GM18909 (cell line): ENCODE results near the gene ZNF428.
"Not testable (repeated sequence)": the region's sequence is repeated elsewhere in the genome, so short reads cannot be mapped to it uniquely, and the experiment has no call there.

Experiments used
- ATAC-seq: cut with Tn5 transposase; IDR thresholded peaks from one replicate; pipeline ENCODE4 v1.9.1; 2021; ENCODE audit warnings: mild to moderate bottlenecking; ENCODE audit not compliant: unreplicated experiment, poor library complexity

Gene ZNF428

DNA sequence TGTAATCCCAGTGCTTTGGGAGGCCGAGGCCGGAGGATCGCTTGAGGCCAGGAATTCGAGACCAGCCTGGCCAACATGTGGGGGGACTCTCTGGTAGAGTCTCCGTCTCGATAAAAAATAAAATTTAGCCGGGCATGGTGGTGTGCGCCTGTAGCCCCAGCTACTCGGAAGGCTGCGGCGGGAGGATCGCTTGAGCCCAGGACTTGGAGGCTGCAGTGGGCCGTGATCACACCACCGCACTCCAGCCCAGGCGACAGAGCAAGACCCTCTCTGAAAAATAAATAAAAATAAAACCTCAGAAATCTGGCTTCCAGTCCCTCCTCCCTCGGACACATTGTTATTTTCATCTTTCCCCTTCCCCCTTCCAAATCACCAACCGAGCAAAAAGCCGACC, 23.8 kb downstream of the ZNF428 start:
- ATAC-seq, result peak; percentile 7

DNA sequence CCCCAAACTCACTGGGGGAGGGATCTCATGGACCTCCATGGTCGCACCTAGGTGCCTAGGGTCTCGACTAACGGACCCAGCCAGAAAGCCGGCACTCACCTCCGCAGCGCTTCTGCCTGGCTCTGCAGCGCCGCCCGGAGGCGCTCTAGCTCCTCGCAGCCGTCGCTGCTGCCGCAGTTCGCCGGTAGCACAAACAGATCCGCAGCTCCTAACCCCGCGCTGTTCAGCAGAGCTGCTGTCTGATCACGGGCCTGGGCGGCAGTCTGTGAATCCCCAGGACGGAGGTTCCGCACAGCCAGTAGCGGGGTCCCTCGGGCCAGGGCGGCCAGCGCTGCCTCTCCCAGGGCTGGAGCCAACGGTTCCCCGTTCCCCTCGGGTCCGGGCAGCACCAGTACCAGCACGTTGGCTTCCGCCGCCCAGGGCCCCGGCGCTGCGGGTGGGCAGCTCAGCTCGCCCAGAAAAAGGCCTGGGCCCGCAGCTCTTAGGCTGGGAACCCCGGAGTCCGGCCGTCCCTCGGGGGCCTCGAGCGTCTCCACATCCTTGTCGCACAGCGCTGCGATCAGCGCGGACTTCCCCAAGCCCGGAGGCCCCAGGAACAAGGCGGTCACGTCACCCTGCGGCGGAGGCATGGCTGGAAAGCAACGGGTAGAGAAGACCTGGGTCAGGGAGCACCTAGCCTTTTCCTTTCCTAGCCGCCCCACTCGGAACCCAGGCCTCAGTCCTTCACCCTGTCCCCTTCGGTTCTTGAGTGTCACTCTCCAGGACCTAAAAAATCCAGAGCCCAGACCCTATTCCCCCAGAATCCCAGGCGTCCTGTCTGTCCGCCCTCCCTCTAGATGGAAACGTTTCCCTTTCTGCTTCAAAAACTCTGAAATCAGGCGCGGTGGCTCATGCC, 24.5 kb downstream of the ZNF428 start:
- peak; percentile 24 for ATAC-seq

DNA sequence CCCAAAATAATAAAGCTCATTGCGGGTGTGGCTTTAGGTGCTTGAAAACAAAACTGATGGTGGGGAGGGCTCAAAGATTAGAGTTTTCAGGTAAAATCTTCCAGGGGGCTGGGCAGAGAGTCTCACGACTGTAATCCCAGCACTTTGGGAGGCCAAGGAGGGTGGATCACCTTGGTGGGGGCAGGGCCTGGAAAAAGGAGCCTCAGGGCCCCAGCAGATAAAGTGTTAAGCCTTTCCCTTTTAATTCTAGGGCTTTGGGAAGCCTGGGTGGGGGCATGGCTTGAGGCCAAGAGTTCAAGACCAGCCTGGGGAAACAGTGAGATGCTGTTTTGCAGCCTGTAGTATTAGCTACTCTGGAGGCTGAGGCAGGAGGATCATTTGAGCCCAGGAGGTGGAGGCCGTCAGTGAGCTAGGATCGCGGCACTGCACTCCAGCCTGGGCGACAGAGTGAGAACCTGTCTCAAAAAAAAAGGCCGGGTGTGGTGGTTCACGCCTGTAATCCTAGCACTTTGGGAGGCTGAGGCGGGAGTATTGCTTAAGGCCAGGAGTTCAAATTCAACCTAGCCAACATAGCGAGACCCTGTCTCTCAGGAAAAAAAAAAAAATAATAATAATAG, 25.2 kb downstream of the ZNF428 start:
- no peak for ATAC-seq

DNA sequence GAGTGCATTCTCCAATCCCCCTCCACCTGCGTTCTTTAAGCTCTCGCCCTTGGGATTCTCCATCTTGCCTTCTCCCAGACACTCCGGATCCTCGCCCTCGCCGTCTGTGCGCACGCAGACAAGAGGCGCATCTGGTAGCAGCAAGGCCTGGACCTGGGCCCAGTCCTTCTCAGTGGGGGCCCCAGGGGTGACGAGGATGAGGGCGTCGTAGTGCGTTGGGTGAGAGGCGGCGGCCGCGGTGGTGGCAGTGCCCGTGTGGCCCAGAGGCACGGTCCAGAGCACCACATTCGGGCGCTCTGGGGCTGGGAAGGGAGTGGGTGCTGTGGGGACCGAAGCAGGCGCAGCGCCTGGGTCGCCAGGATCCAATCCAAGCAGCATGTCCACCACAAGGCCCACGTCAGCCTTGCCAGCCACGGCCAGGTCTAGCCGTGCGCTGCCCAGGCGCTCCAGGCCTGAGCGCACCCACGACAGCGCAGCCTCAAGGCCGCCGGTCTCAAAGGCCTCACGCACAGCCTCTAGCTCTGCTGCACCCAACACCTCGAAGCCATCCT, 26.6 kb downstream of the ZNF428 start:
- no peak for ATAC-seq

DNA sequence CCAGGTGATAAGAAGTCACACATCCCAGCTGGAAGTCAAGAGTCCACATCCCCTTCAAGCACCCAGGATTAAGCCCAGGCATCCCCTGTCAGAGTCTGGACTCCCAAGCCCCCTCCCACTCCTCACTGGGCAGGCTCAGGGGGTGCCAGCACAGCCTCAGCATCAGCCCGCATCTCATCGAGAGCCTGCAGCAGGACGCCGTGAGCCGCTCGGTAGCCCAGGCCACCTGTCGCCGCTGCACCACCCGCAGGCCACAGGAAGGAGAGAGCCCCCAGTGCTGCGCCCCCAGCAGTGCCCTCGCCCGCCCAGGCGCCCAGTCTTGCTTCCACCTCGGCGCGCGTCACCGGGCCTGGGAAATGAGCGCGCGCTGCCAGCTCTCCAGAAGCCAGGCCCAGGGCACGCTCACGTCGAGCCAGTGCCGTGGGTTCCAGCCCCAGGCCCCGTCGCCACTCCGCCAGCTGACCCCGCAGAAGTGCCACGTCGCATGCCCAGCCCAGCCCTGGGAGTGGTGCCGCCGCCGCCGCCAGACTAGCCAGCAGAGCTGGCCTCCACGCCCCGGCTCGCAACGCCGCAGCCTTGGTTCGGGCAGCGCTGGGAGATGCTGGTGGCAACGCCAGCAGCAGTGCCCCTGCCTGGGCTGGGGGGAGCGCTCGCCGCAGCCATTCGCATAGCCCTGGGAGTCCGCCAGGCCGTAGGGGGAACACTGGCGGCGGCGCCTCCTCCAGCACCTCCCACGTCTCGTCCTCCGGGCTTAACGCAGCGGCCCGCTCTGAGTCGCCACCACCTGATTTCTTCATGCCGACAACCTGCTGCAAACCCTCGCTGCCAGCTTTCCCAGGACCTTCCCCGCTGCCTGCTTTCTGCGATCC, 27.3 kb downstream of the ZNF428 start:
- no peak for ATAC-seq

DNA sequence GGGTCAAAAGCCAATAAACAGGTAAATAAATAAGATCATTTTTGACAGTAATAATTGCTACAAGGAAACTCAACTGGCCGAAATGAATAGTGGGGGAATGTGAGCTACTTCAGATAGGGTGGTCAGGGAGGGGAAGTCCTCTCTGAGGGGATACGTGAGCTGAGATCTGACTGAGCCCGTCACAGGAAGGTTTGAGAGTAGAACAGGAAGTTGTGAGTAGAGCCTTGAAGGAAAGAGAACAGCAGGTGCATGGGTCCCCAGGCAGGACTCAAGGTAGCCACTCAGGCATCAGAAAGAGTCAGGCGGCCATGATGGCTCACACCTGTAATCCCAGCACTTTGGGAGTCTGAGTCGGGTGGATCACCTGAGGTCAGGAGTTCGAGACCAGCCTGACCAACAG, 29.8 kb downstream of the ZNF428 start:
- ATAC-seq, result no peak

DNA sequence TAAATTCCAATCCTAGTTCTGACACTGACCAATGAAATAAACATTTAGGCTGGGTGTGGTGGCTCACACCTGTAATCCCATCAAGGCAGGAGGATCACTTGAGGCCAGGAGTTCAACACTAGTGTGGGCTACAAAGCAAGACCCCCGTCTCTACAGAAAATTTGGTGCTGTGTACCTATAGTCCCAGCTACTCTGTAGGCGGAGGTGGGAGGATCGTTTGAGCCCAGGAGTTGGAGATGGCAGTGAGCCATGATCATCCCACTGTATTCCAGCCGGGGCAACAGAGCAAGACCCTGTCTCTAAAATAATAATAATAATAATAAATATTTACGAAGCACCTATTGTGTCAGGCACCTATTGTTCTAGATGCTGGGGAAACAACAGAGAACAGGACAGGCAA, 30.2 kb downstream of the ZNF428 start:
- no peak for ATAC-seq

DNA sequence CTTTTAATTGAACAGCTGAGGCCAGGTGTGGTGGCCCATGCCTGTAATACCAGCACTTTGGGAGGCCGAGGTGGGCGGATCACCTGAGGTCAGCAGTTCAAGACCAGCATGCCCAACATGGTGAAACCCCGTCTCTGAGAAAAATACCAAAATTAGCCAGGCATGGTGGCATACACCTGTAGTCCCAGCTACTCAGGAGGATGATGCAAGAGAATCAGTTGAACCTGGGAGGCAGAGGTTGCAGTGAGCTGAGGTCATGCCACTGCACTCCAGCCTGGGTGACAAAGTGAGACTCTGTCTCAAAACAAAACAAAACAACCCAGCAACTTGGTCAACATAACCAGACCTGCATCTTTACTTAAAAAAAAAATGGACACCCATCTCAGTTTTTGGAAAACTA, 32.4 kb downstream of the ZNF428 start:
- not testable (repeated sequence) for ATAC-seq

DNA sequence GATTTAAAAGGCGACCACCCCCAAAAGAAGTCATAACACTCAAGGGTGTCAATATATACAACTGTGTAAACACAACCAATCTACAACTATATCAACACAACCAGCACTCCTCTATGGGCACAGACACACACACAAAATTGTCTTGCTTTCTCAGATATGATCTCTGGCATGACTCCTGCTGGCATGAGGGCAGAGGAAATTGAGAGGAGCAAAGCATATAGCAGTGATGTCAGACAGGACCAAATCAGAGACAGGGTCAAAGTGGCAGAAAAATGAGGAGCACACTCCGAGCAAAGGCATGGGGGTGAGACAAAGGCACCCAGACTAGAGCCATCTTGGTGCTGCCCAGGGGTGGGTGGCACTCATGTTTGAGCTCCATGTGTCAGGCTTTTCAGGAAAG, 33.1 kb downstream of the ZNF428 start:
- ATAC-seq, result no peak

DNA sequence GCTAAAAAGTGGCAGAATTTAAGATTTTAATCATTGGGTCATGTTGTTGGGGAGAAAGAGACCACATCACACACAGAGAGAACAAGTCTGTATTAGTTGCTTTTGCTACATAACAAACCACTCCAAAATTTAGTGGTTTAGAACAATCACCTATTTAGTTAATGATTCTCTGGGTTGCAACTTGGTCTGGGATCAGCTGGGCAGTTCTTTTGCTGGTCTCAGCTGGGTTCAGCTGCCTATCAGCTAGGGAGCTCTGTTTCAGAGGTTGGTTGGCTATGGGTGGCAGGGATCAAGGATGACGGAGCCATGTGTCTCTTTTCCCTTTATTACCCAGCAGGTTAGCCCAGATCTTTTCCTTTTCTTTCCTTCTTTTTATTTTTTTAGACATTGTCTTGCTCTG, 34.9 kb downstream of the ZNF428 start:
- peak; percentile 64 for ATAC-seq

DNA sequence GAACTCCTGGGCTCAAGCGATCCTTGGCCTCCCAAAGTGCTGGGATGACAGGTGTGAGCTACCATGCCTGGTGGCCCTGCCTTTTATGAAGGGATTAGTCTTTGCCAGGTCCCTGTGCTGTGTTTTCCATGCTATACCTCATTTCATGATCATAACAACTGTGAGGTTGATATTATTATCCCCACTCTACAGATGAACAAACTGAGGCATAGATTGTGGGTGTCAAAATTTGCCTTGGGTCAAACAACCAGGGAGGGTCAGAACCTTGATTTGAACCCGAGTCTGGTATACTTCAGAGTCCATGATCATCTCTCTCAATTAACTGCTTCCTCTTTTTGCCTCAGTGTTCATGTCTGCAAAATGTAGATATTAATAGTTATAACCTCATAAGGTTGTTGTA, 36.9 kb downstream of the ZNF428 start:
- ATAC-seq, result no peak

DNA sequence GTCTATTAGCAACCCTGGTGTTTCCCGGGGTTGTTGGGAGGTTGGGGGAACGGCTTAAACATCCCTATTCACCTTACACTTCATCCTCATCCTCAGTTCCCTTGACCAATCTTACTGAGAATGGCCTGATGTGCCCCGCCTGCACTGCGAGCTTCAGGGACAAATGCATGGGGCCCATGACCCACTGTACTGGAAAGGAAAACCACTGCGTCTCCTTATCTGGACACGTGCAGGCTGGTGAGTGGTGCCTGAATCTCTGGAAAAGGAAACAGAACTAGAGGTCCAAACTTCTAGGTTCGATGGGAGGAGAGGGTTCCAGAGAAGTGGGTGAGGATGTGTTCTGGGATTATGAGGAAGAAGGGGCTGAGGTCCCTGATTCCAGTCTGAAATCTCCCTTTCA, 38.0 kb downstream of the ZNF428 start:
- ATAC-seq, result no peak

DNA sequence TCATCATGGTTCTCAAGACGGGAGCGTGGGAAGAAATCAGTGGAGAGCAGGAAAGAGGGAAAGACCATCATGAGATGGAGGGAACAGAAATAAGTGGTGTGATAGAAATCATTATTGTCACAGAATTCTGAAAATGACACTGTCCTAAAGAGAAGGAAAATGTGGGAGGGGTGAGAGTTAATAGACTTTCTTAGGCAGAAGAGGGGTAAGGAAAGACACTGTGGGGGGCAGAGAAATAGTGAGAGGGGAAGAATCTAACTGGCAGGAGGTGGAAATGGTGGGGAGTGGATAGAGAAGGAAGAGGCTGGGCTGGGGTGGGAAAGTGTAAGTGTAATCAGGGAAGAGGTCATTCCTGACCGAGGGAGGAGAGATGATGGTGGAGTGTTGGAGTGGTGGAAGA, 40.6 kb downstream of the ZNF428 start:
- ATAC-seq, result no peak

DNA sequence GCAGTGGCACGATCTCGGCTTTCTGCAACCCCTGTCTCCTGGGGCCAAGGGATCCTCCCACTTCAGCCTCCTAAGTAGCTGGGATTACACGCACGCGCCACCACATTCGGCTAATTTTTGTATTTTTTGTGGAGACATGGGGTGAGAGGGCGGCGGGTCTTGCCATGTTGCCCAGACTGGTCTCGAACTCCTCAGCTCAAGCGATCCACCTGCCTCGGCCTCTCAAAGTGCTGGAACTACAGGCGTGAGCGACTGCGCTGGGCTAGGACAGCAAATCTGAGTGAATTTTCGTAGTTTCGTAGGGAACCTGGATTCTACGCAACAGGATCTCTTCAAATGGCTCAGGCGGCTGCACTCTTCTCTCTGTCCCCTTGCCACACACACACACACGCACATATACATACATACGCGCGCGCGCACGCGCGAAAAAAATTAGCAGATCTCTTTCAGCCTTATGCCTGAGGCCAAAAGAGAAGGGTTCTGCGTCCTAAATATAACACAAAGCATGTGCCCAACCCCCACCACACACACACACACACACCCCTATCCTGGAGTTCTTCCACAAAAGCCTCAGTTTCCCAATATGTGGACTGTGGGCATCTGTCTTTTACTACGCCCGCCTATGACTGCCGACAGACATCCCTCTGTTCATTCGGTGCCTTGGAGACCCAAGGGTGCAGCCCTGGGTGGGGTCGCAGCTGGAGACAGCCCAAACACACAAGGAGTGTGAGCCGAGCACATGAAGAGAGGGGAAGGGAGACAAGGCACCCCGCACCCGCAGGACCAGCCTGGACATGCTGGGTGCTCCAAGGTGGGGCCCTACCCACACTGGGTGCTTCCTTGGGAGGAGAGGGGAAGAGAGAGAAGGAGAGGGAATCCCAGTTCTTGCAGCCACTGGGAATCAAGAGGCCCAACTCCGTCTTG, 43.2 kb downstream of the ZNF428 start:
- no peak for ATAC-seq

DNA sequence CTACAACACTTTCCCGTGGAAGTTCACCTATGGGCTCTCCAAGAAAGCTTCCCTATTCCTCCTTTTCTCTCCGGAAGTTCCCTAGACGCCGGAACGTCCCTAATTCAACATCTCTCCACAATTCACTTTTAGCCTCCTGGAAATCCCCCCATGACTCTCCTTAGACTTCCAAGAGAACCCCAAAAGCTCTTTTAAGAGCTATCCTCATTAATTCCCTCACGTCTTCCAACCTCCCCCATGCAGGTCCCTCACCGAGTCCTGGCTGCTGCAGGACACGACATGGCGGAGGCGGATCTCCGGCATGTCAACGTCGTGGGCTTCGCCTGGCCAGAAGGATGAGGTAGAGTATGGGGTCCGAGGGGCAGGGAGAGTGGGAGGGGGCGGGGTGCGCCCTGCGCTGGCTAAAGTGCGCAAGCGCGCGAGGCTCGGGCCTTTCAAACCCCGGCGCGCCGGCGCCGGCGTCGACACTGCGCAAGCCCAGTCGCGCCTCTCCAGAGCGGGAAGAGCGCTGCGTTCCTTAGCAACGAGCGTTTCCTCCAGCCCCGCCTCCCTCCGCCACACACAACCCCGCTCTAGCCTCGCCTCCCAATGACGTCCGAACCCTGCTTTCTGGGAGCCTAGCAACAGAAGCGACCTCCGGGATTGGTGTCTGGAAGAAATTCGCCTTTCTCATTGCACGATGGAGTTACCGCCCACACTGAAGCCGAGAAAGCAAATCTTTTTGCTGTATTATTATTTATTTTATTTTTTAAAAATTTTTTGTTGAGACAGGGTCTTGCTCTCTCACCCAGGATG, 44.1 kb downstream of the ZNF428 start, which contains the start of the genes PINLYP and XRCC1:
Gene PINLYP, plus strand, starts transcription at position 646 of the 795 bp plus-strand sequence. CDS start 1,391 bp downstream, outside the sequence.
Gene XRCC1, minus strand, starts transcription at position 372 of the 795 bp plus-strand sequence. Its CDS starts 69 bp downstream, at position 303.
- ATAC-seq, result peak; percentile 96

DNA sequence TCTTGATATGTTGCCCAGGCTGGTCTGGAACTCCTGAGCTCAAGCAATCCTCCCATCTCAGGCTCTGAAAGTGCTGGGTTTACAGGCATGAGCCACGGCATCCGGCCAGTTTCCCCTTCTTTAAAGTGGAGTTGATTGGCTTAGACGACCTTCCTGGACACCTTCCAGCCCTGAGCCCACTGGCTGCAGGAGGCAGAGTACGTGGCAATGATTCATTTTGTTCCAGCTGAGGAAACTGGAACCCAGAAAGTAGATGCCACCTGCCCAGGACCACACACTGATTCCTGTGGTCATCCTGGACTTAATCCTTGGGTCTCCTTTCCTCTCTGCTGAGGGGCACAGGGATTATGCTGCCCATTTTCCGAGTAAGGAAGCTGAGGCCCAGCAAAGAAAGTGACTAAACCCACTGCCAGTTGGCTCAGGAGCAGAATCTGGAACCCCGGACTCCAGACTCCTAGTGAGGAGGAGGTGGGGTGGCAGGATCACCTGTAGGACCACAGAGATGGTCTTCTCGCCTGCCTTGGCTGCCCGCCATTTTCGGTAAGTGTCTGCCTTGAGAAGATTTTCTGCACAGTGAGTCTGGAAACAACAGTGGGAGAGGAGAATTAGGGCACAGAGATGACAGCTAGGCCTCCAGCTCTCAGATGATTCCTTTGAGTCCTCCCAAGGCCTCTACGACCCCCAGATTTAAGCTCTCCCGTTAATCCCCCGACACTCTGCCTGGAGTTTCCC, 44.8 kb downstream of the ZNF428 start:
- no peak for ATAC-seq

DNA sequence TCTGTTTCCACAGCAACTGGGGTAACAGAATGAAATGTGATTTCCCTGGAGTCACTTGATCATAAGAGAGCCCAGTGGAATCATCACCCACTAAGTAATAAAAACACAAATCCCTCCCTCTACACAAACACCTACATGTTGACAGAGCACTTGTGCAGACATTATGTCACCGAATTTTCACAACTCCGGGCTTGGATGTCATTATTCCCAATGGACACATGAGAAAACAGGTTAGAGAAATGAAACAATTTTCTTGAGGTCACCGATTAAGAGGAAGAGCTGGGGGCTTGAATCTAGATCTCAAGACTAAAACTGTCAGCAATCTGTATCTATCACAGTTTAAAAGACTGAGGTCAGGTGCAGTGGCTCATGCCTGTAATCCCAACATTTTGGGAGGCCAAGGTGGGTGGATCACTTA, 47.2 kb downstream of the ZNF428 start:
- no peak for ATAC-seq
